PC-3 (cell line): ENCODE results near the gene ADCY3. TPM values are rescaled to one million over a fixed set of nuclear protein-coding genes. Genes with fewer than 3 reads are reported as not detected.

ENCODE experiments used
- ATAC-seq: fragments of 200-7000 bp; cut with Tn5 transposase; 2 replicates; pipeline ENCODE4 v1.9.1; 2020; ENCODE audit warnings: mild to moderate bottlenecking, moderate library complexity
- Bru-seq: library from RNA; stranded (reverse); fragments of 400-500 nt; gene quantifications from one replicate; lab custom pipeline; 2021; lab: Mats Ljungman, UMichigan
- BruChase-seq, 2 experiments: library from RNA; stranded (reverse); fragments of 400-500 nt; gene quantifications; one replicate each; lab custom pipeline; 2021; lab: Mats Ljungman, UMichigan
- BruUV-seq: library from RNA; stranded (reverse); fragments of 400-500 nt; replicated peaks from 2 replicates; lab custom pipeline; 2021; lab: Mats Ljungman, UMichigan
- CTCF ChIA-PET: fragments of 300-600 bp; sonication (Branson Sonifier 250); formaldehyde crosslinking; loops from one replicate; lab custom pipeline; 2022; ENCODE audit warnings: antibody characterized with exemption; lab: Charles Lee
- POLR2A ChIA-PET: fragments of 300-600 bp; sonication (Branson Sonifier 250); formaldehyde crosslinking; loops from one replicate; lab custom pipeline; 2022; ENCODE audit warnings: antibody characterized with exemption; ENCODE audit not compliant: unreplicated experiment; lab: Charles Lee
- DNase-seq: peaks from one replicate; pipeline ENCODE4 v3.0.0-alpha.2; 2015
- H2AFZ ChIP-seq: fragments of 300-600 bp; sonication (generic); 2 replicates; pipeline ENCODE4 v1.6.0; 2016; ENCODE audit warnings: antibody characterized with exemption, low read length
- H3F3A ChIP-seq: fragments of 300-600 bp; sonication (generic); one replicate; pipeline ENCODE4 v1.6.0; 2017; ENCODE audit warnings: antibody characterized with exemption, low read length, control low read depth, mild to moderate bottlenecking; ENCODE audit not compliant: unreplicated experiment
- H3K27ac ChIP-seq: fragments of 300-600 bp; sonication (generic); 2 replicates; pipeline ENCODE4 v1.5.1; 2016; ENCODE audit warnings: mild to moderate bottlenecking, low read length
- H3K27me3 ChIP-seq: fragments of 300-600 bp; sonication (generic); 2 replicates; pipeline ENCODE4 v1.6.1; 2016; ENCODE audit warnings: low read length, mixed read lengths
- H3K36me3 ChIP-seq: fragments of 300-600 bp; sonication (generic); 2 replicates; pipeline ENCODE4 v1.6.1; 2016; ENCODE audit warnings: low read depth, mixed run types, low read length, mixed read lengths
- H3K4me1 ChIP-seq: fragments of 300-600 bp; sonication (generic); 2 replicates; pipeline ENCODE4 v1.5.1; 2016; ENCODE audit warnings: low read length; ENCODE audit not compliant: insufficient read depth
- H3K4me2 ChIP-seq: fragments of 300-600 bp; sonication (generic); 2 replicates; pipeline ENCODE4 v1.6.0; 2016; ENCODE audit warnings: low read length
- H3K4me3 ChIP-seq: fragments of 300-600 bp; sonication (generic); 2 replicates; pipeline ENCODE4 v1.5.1; 2016; ENCODE audit warnings: mild to moderate bottlenecking, low read length, mixed read lengths
- H3K79me2 ChIP-seq: fragments of 300-600 bp; sonication (generic); 2 replicates; pipeline ENCODE4 v1.6.1; 2017; ENCODE audit warnings: low read length, mixed read lengths
- H3K9ac ChIP-seq: fragments of 300-600 bp; sonication (generic); 2 replicates; pipeline ENCODE4 v1.6.0; 2016; ENCODE audit warnings: mild to moderate bottlenecking, low read length
- H3K9me2 ChIP-seq: fragments of 300-600 bp; sonication (generic); replicated peaks from 2 replicates; pipeline ENCODE4 v1.6.1; 2016; ENCODE audit warnings: mixed run types, low read length, mixed read lengths
- H3K9me3 ChIP-seq: fragments of 300-600 bp; sonication (generic); 2 replicates; pipeline ENCODE4 v1.6.1; 2016; ENCODE audit warnings: low read length, mixed read lengths
- H4K20me1 ChIP-seq: fragments of 300-600 bp; sonication (generic); 2 replicates; pipeline ENCODE4 v1.6.1; 2016; ENCODE audit warnings: low read length, mixed read lengths
- CTCF ChIP-seq: fragments of 300-600 bp; sonication (generic); conservative IDR thresholded peaks from 2 replicates; pipeline ENCODE4 v1.5.1; 2017; ENCODE audit warnings: antibody characterized with exemption, low read depth, mild to moderate bottlenecking, low read length
- EZH2 ChIP-seq: fragments of 300-600 bp; sonication (generic); IDR thresholded peaks from one replicate; pipeline ENCODE4 v1.6.1; 2017; ENCODE audit warnings: antibody characterized with exemption, mild to moderate bottlenecking, low read length; ENCODE audit not compliant: unreplicated experiment
- EZH2phosphoT487 ChIP-seq: fragments of 300-600 bp; sonication (generic); IDR thresholded peaks from 2 replicates; pipeline ENCODE4 v1.6.1; 2018; ENCODE audit warnings: mild to moderate bottlenecking, antibody characterized with exemption, low read length, borderline replicate concordance
- intact Hi-C: fragments of 100-400 bp; cut with micrococcal nuclease; formaldehyde crosslinking; loops from 2 replicates; pipeline ENCODE4 v1.9.0; 2023
- long read RNA-seq: library from polyadenylated mRNA; unstranded; transcript quantifications from one replicate; pipeline ENCODE4 v2.0.0, GENCODE V29; 2021; ENCODE audit not compliant: unreplicated experiment
- total RNA-seq: library from RNA; depleted of rRNA; stranded (reverse); fragments of >200 nt; gene quantifications from 2 replicates; pipeline ENCODE4 v1.2.3, GENCODE V29; 2014; rRNA removed

Gene ADCY3
- total RNA-seq, result 52.0 and 70.3 TPM in 2 replicates
- Bru-seq, nascent RNA, result percentile 48 among the genes with signal in this experiment
- percentile 47 among the genes with signal in this experiment for BruChase-seq, experiment 1, labeled RNA remaining after a 6-hour chase
- percentile 47 among the genes with signal in this experiment for BruChase-seq, experiment 2, labeled RNA remaining after a 2-hour chase
- long read RNA-seq, full-length matches to known transcripts, result 4 of 64 reads
- long read RNA-seq, partial matches to known transcripts, result 12 of 64 reads
- long read RNA-seq, other reads (novel, unspliced or antisense), result 48 of 64 reads

GRCh38 chr2:24920098-24920808 is at the start of gene ADCY3:
Gene ADCY3 (minus strand): TSS chr2:24920237. CDS start chr2:24918987, 1,250 bp downstream.
- H3K36me3 ChIP-seq, result no peaks in the 10 kb centered on the region
- H4K20me1 ChIP-seq, result peaks cover 13% of the 10 kb centered on the region; the same call in 1 of the 2 replicates
- no peaks in the 10 kb centered on the region for H3K9me2 ChIP-seq
- no TSS peak for BruUV-seq
- peak within 1 kb of the TSS; percentile 98 for H3K4me2 ChIP-seq
- H3K27me3 ChIP-seq, result no peaks in the 10 kb centered on the region
- H3K4me1 ChIP-seq, result peaks cover 20% of the 10 kb centered on the region
- POLR2A ChIA-PET, result interaction anchor here (0.6 kb wide), 1 partner anchor 1062 kb away, joined by 15 read pairs; no protein-coding TSS in a partner anchor
- peak within 1 kb of the TSS; percentile 75 for H3K9ac ChIP-seq
- H3K79me2 ChIP-seq, result peaks cover 32% of the 10 kb centered on the region
- H3K27ac ChIP-seq, result no peak within 1 kb of the TSS
- no peaks in the 10 kb centered on the region for H3K9me3 ChIP-seq
- CTCF ChIA-PET, result interaction anchor here (0.7 kb wide), 1 partner anchor 22 kb away, joined by 6 read pairs; no protein-coding TSS in a partner anchor
- TF ChIP-seq CTCF (no peak), EZH2 (no peak), EZH2phosphoT487 (no peak)
- intact Hi-C loops, result loop anchor here (10.0 kb wide), 1 partner anchor 505 kb away; no protein-coding TSS in a partner anchor
- ATAC-seq (peak; percentile 64), DNase-seq (peak; percentile 46)
- H2AFZ ChIP-seq, result peak within 1 kb of the TSS; percentile 93
- H3F3A ChIP-seq, result no peaks in the 10 kb centered on the region
- H3K4me3 ChIP-seq, result peak within 1 kb of the TSS; percentile 79

- Histone ChIP-seq H3K4me3 (no peak overlapping the region), H3K27ac (no peak overlapping the region), H3K9me3 (no peaks in the 10 kb centered on the region), H3K4me2 (0 out of 2 replicates have a peak overlapping the region, but pooled peaks have one; percentile 20), H3K36me3 (peaks cover 7% of the 10 kb centered on the region; the same call in 1 of the 2 replicates), H3K9ac (no peak overlapping the region), H3K9me2 (no peaks in the 10 kb centered on the region), H3K27me3 (no peaks in the 10 kb centered on the region), H3K4me1 (peaks cover 14% of the 10 kb centered on the region), H4K20me1 (no peaks in the 10 kb centered on the region), H3K79me2 (peaks cover 38% of the 10 kb centered on the region), H3F3A (no peaks in the 10 kb centered on the region), H2AFZ (no peak overlapping the region)
- DNase-seq (no peak), ATAC-seq (no peak)
- CTCF ChIA-PET, result interaction anchor here (0.6 kb wide), 1 partner anchor 160 kb away, joined by 5 read pairs; no protein-coding TSS in a partner anchor
- POLR2A ChIA-PET, result no interaction called here
- TF ChIP-seq CTCF, result no peak
- no peak for TF ChIP-seq EZH2phosphoT487
- TF ChIP-seq EZH2, result no peak
- no TSS peak for BruUV-seq
- intact Hi-C loops, result loop anchor here (5.0 kb wide), 1 partner anchor 137 kb away; no protein-coding TSS in a partner anchor
These were observed 49.7 kb upstream of the ADCY3 start for GRCh38 chr2:24969784-24970183.
